ENCODE measurements around the gene ZNF275. TPM values are rescaled to one million over a fixed set of nuclear protein-coding genes. Genes with fewer than 3 reads are reported as not detected.

Gene ZNF275
- total RNA-seq, 2 donors from 2014 or later, result 16.6 to 20.8 TPM

- no peak for ATAC-seq (replicated peaks)
- Mint-ChIP-seq H3K36me3 (ENCODE audit: low read depth) (no peaks in the 10 kb centered on the region), H3K9me3 (no peaks in the 10 kb centered on the region), H3K4me1 (no peaks in the 10 kb centered on the region), H3K27me3 (no peaks in the 10 kb centered on the region), H3K27ac (no peak overlapping the region), H3K4me3 (no peak overlapping the region)
Measured at GRCh38 chrX:153357877-153358276, 23.9 kb downstream of the ZNF275 start.

- H3K36me3 Mint-ChIP-seq (ENCODE audit: low read depth), result no peaks in the 10 kb centered on the region
- H3K9me3 Mint-ChIP-seq, result no peaks in the 10 kb centered on the region
- no peaks in the 10 kb centered on the region for H3K4me1 Mint-ChIP-seq
- H3K27me3 Mint-ChIP-seq, result no peaks in the 10 kb centered on the region
- H3K4me3 Mint-ChIP-seq, result no peak overlapping the region
- no peak for ATAC-seq (replicated peaks)
- no peak overlapping the region for H3K27ac Mint-ChIP-seq
Measured at GRCh38 chrX:153361781-153362397, 27.9 kb downstream of the ZNF275 start.

GRCh38 chrX:153365670-153366069, 31.7 kb downstream of the ZNF275 start:
- Mint-ChIP-seq H3K9me3 (no peaks in the 10 kb centered on the region), H3K4me1 (peaks cover 4% of the 10 kb centered on the region), H3K27me3 (no peaks in the 10 kb centered on the region), H3K36me3 (ENCODE audit: low read depth) (no peaks in the 10 kb centered on the region), H3K4me3 (no peak overlapping the region), H3K27ac (no peak overlapping the region)
- peak; percentile 39 for ATAC-seq (replicated peaks)

- no peaks in the 10 kb centered on the region for H3K27me3 Mint-ChIP-seq
- H3K4me1 Mint-ChIP-seq, result peaks cover 6% of the 10 kb centered on the region
- no peak overlapping the region for H3K4me3 Mint-ChIP-seq
- H3K9me3 Mint-ChIP-seq, result no peaks in the 10 kb centered on the region
- no peak overlapping the region for H3K27ac Mint-ChIP-seq
- H3K36me3 Mint-ChIP-seq (ENCODE audit: low read depth), result no peaks in the 10 kb centered on the region
- no peak for ATAC-seq (replicated peaks)
Measured at GRCh38 chrX:153366119-153366518, 32.2 kb downstream of the ZNF275 start.

GRCh38 chrX:153366878-153367538, 33.1 kb downstream of the ZNF275 start:
- Mint-ChIP-seq H3K27me3 (no peaks in the 10 kb centered on the region), H3K27ac (no peak overlapping the region), H3K36me3 (ENCODE audit: low read depth) (no peaks in the 10 kb centered on the region), H3K4me1 (peaks cover 6% of the 10 kb centered on the region), H3K9me3 (no peaks in the 10 kb centered on the region), H3K4me3 (no peak overlapping the region)
- no peak for ATAC-seq (replicated peaks)

- Mint-ChIP-seq H3K4me3 (peak overlapping the region; percentile 9), H3K36me3 (ENCODE audit: low read depth) (no peaks in the 10 kb centered on the region)
Measured at GRCh38 chrX:153370293-153371055, 36.5 kb downstream of the ZNF275 start.

GRCh38 chrX:153371256-153371655, 37.3 kb downstream of the ZNF275 start:
- Mint-ChIP-seq H3K4me3 (no peak overlapping the region), H3K27me3 (no peaks in the 10 kb centered on the region), H3K4me1 (peaks cover 6% of the 10 kb centered on the region), H3K27ac (no peak overlapping the region), H3K9me3 (no peaks in the 10 kb centered on the region), H3K36me3 (ENCODE audit: low read depth) (no peaks in the 10 kb centered on the region)
- ATAC-seq (replicated peaks), result no peak

More at GRCh38 chrX:153370293-153371055, 36.5 kb downstream of the ZNF275 start:
- peak; percentile 70 for ATAC-seq (replicated peaks)
- no peaks in the 10 kb centered on the region for H3K27me3 Mint-ChIP-seq
- peak overlapping the region; percentile 65 for H3K27ac Mint-ChIP-seq
- H3K9me3 Mint-ChIP-seq, result no peaks in the 10 kb centered on the region
- H3K4me1 Mint-ChIP-seq, result peaks cover 6% of the 10 kb centered on the region

- Mint-ChIP-seq H3K4me1 (peaks cover 6% of the 10 kb centered on the region), H3K27ac (no peak overlapping the region), H3K4me3 (no peak overlapping the region), H3K36me3 (ENCODE audit: low read depth) (no peaks in the 10 kb centered on the region), H3K9me3 (no peaks in the 10 kb centered on the region), H3K27me3 (no peaks in the 10 kb centered on the region)
- ATAC-seq (replicated peaks), result no peak
Measured at GRCh38 chrX:153372949-153373348, 39.0 kb downstream of the ZNF275 start.

GRCh38 chrX:153374426-153374825, 40.5 kb downstream of the ZNF275 start:
- Mint-ChIP-seq H3K36me3 (ENCODE audit: low read depth) (no peaks in the 10 kb centered on the region), H3K27ac (no peak overlapping the region), H3K4me1 (peaks cover 6% of the 10 kb centered on the region), H3K27me3 (no peaks in the 10 kb centered on the region), H3K9me3 (no peaks in the 10 kb centered on the region), H3K4me3 (no peak overlapping the region)
- no peak for ATAC-seq (replicated peaks)

- Mint-ChIP-seq H3K4me3 (no peak overlapping the region), H3K27ac (no peak overlapping the region), H3K36me3 (ENCODE audit: low read depth) (no peaks in the 10 kb centered on the region), H3K9me3 (no peaks in the 10 kb centered on the region), H3K27me3 (no peaks in the 10 kb centered on the region), H3K4me1 (peaks cover 3% of the 10 kb centered on the region)
- ATAC-seq (replicated peaks), result no peak
Measured at GRCh38 chrX:153375571-153375970, 41.6 kb downstream of the ZNF275 start.

GRCh38 chrX:153377727-153378126, 43.8 kb downstream of the ZNF275 start:
- ATAC-seq (replicated peaks), result no peak
- no peaks in the 10 kb centered on the region for H3K36me3 Mint-ChIP-seq (ENCODE audit: low read depth)
- no peak overlapping the region for H3K27ac Mint-ChIP-seq
- no peaks in the 10 kb centered on the region for H3K9me3 Mint-ChIP-seq
- no peak overlapping the region for H3K4me3 Mint-ChIP-seq
- H3K4me1 Mint-ChIP-seq, result no peaks in the 10 kb centered on the region
- H3K27me3 Mint-ChIP-seq, result no peaks in the 10 kb centered on the region

GRCh38 chrX:153378607-153379006, 44.7 kb downstream of the ZNF275 start:
- no peaks in the 10 kb centered on the region for H3K9me3 Mint-ChIP-seq
- H3K27ac Mint-ChIP-seq, result no peak overlapping the region
- H3K36me3 Mint-ChIP-seq (ENCODE audit: low read depth), result no peaks in the 10 kb centered on the region
- H3K4me3 Mint-ChIP-seq, result no peak overlapping the region
- no peak for ATAC-seq (replicated peaks)
- no peaks in the 10 kb centered on the region for H3K4me1 Mint-ChIP-seq
- no peaks in the 10 kb centered on the region for H3K27me3 Mint-ChIP-seq

GRCh38 chrX:153379508-153379907, 45.6 kb downstream of the ZNF275 start:
- no peaks in the 10 kb centered on the region for H3K9me3 Mint-ChIP-seq
- no peaks in the 10 kb centered on the region for H3K4me1 Mint-ChIP-seq
- ATAC-seq (replicated peaks), result no peak
- H3K4me3 Mint-ChIP-seq, result no peak overlapping the region
- no peaks in the 10 kb centered on the region for H3K27me3 Mint-ChIP-seq
- no peak overlapping the region for H3K27ac Mint-ChIP-seq
- H3K36me3 Mint-ChIP-seq (ENCODE audit: low read depth), result no peaks in the 10 kb centered on the region

- Mint-ChIP-seq H3K9me3 (no peaks in the 10 kb centered on the region), H3K36me3 (ENCODE audit: low read depth) (no peaks in the 10 kb centered on the region), H3K4me3 (no peak overlapping the region), H3K27ac (no peak overlapping the region), H3K27me3 (no peaks in the 10 kb centered on the region), H3K4me1 (no peaks in the 10 kb centered on the region)
- ATAC-seq (replicated peaks), result no peak
Measured at GRCh38 chrX:153379971-153380581, 46.1 kb downstream of the ZNF275 start.
